Measurements from ENCODE around the gene FZD8. TPM values are rescaled to one million over a fixed set of nuclear protein-coding genes. Genes with fewer than 3 reads are reported as not detected.

The FZD8 gene
- total and polyA plus RNA-seq, 4 donors, result 6.5 to 20.8 (median 7.6) TPM

DNA sequence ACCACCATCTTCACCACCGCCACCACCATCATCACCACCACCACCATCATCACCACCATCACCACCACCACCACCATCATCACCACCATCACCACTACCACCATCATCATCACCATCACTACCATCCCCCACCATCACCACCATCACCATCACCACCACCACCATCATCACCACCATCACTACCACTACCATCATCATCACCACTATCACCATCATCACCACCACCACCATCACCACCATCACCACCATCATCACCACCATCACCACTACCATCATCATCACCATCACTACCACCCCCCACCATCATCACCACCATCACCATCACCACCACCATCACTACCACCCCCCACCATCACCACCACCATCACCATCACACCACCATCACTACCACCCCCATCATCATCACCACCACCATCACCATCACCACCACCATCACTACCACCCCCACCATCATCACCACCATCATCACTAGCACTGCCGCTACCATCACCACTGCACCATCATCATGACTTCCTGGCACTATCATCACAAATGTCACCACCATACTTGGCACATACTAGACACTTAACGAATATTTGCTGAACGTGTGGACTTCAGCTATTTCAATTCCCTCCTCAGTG, 25.3 kb upstream of the FZD8 start:
- H3K4me1 ChIP-seq (ENCODE audit: control insufficient read depth in 5 of 5, insufficient read depth in 5 of 5, low read length in 5 of 5), result no peaks in the 10 kb centered on the region
- TF ChIP-seq, protein P1, sequence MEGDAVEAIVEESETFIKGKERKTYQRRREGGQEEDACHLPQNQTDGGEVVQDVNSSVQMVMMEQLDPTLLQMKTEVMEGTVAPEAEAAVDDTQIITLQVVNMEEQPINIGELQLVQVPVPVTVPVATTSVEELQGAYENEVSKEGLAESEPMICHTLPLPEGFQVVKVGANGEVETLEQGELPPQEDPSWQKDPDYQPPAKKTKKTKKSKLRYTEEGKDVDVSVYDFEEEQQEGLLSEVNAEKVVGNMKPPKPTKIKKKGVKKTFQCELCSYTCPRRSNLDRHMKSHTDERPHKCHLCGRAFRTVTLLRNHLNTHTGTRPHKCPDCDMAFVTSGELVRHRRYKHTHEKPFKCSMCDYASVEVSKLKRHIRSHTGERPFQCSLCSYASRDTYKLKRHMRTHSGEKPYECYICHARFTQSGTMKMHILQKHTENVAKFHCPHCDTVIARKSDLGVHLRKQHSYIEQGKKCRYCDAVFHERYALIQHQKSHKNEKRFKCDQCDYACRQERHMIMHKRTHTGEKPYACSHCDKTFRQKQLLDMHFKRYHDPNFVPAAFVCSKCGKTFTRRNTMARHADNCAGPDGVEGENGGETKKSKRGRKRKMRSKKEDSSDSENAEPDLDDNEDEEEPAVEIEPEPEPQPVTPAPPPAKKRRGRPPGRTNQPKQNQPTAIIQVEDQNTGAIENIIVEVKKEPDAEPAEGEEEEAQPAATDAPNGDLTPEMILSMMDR (IDR thresholded peaks at IDR 0.05; ENCODE audit: control extremely low read depth, extremely low read depth), result no peak
- no peak for ATAC-seq (ENCODE audit: insufficient read depth, low FRiP score)
- DNase-seq, result no peak
- H3K4me3 ChIP-seq, result no peak overlapping the region
- WGBS, 2 donors, result 85 to 86% methylated on average over 4 of the region's 4 CpGs
- H3K27me3 ChIP-seq (ENCODE audit: control insufficient read depth in 3 of 3, insufficient read depth in 3 of 3, low read length in 2 of 3), result no peaks in the 10 kb centered on the region
- no peak overlapping the region for H3K27ac ChIP-seq (ENCODE audit: low read depth in 1 of 2, low read length in 1 of 2)
- no peaks in the 10 kb centered on the region for H3K36me3 ChIP-seq (ENCODE audit: control insufficient read depth in 4 of 4, insufficient read depth in 4 of 4, low read length in 4 of 4)
- peaks cover 0 to 4% (median 0%) of the 10 kb centered on the region in 4 donors for H3K9me3 ChIP-seq (ENCODE audit: control insufficient read depth in 4 of 4, insufficient read depth in 3 of 4, low read length in 3 of 4)
- no peak overlapping the region for H3K9ac ChIP-seq (ENCODE audit: insufficient read depth in 1 of 2, low read length in 2 of 2)

DNA sequence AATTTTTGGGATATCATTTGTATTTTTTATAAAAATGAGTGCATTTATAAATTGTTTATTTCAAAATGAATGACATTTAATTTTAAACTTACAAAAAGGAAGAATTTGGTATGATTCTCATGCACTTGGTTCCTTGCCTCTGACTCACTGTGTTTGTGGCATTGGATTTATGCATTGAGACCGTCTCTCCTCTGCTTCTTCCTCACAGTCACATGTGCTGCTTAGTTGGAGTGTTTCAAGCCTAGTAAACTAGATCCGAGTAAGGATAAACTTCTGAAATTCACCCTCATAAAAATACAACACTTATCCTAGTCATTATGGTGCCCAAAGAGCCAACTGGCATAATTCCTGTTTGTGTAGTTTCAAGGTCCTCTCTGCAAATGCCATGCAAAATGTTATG, 19.1 kb upstream of the FZD8 start:
- H3K27me3 ChIP-seq (ENCODE audit: control insufficient read depth in 3 of 3, insufficient read depth in 3 of 3, low read length in 2 of 3), result peaks cover 0 to 2% (median 0%) of the 10 kb centered on the region in 3 donors
- peaks cover 0 to 1% (median 0%) of the 10 kb centered on the region in 4 donors for H3K9me3 ChIP-seq (ENCODE audit: control insufficient read depth in 4 of 4, insufficient read depth in 3 of 4, low read length in 3 of 4)
- H3K9ac ChIP-seq (ENCODE audit: insufficient read depth in 1 of 2, low read length in 2 of 2), result no peak overlapping the region
- no peak overlapping the region for H3K4me3 ChIP-seq
- H3K27ac ChIP-seq (ENCODE audit: low read depth in 1 of 2, low read length in 1 of 2), result no peak overlapping the region
- H3K36me3 ChIP-seq (ENCODE audit: control insufficient read depth in 4 of 4, insufficient read depth in 4 of 4, low read length in 4 of 4), result no peaks in the 10 kb centered on the region
- TF ChIP-seq, protein P1 (IDR thresholded peaks at IDR 0.05; ENCODE audit: control extremely low read depth, extremely low read depth), result no peak
- ATAC-seq (ENCODE audit: insufficient read depth, low FRiP score), result no peak
- no peaks in the 10 kb centered on the region for H3K4me1 ChIP-seq (ENCODE audit: control insufficient read depth in 5 of 5, insufficient read depth in 5 of 5, low read length in 5 of 5)
- WGBS, 2 donors, result 74 to 78% methylated on average over 2 of the region's 2 CpGs
- DNase-seq, result no peak

DNA sequence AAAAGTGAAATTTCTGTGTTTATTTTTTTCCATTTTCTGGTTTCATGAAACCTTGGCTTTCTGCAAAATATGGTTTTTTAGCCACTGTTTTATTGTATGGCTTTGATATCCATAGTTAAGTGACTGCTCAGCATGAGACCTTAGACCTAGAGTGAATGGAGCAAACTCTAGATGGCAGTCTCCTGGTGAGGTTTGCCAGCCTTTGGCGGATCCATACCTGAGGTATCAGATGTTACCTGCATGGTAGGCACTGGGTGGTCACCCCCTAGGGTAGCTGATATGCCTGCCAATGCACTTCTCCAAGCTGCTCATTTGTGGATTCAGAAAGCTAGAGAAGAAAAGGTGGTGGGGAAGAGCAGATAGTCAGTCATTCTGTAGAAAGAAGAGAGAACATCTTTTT, 17.4 kb upstream of the FZD8 start:
- H3K36me3 ChIP-seq (ENCODE audit: control insufficient read depth in 4 of 4, insufficient read depth in 4 of 4, low read length in 4 of 4), result no peaks in the 10 kb centered on the region
- H3K4me1 ChIP-seq (ENCODE audit: control insufficient read depth in 5 of 5, insufficient read depth in 5 of 5, low read length in 5 of 5), result no peaks in the 10 kb centered on the region
- H3K4me3 ChIP-seq, result no peak overlapping the region
- peaks cover 0 to 1% (median 0%) of the 10 kb centered on the region in 4 donors for H3K9me3 ChIP-seq (ENCODE audit: control insufficient read depth in 4 of 4, insufficient read depth in 3 of 4, low read length in 3 of 4)
- H3K9ac ChIP-seq (ENCODE audit: insufficient read depth in 1 of 2, low read length in 2 of 2), result no peak overlapping the region
- H3K27me3 ChIP-seq (ENCODE audit: control insufficient read depth in 3 of 3, insufficient read depth in 3 of 3, low read length in 2 of 3), result peaks cover 0 to 2% (median 0%) of the 10 kb centered on the region in 3 donors
- H3K27ac ChIP-seq (ENCODE audit: low read depth in 1 of 2, low read length in 1 of 2), result no peak overlapping the region
- ATAC-seq (ENCODE audit: insufficient read depth, low FRiP score) (no peak), DNase-seq (no peak)
- WGBS, 2 donors, result 90 to 95% methylated on average over 1 of the region's 1 CpG
- TF ChIP-seq, protein P1 (IDR thresholded peaks at IDR 0.05; ENCODE audit: control extremely low read depth, extremely low read depth), result no peak

DNA sequence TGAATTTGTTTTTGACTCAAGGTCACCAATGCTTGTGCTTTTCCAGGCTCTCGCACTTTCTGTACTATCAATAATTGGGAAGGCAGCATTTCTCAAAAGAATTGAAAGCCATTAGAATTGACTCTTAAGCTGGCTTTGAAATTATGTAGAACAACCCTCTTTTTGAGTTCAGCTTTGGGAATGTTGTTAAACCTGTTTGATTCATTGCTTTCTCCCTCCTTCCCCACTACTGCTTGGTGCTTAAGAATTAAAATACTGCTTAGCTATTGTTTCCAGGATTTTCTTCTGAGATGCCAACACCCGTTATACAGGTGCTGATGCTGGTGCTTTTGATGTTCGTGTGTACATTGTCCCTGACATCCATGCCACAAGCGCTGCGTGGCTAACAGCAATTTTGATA, 15.5 kb upstream of the FZD8 start:
- Histone ChIP-seq H3K4me3 (no peak overlapping the region), H3K36me3 (ENCODE audit: control insufficient read depth in 4 of 4, insufficient read depth in 4 of 4, low read length in 4 of 4) (no peaks in the 10 kb centered on the region), H3K9me3 (ENCODE audit: control insufficient read depth in 4 of 4, insufficient read depth in 3 of 4, low read length in 3 of 4) (peaks cover 0 to 1% (median 0%) of the 10 kb centered on the region in 4 donors), H3K4me1 (ENCODE audit: control insufficient read depth in 5 of 5, insufficient read depth in 5 of 5, low read length in 5 of 5) (no peaks in the 10 kb centered on the region), H3K27ac (ENCODE audit: low read depth in 1 of 2, low read length in 1 of 2) (no peak overlapping the region), H3K27me3 (ENCODE audit: control insufficient read depth in 3 of 3, insufficient read depth in 3 of 3, low read length in 2 of 3) (peaks cover 0 to 3% (median 2%) of the 10 kb centered on the region in 3 donors), H3K9ac (ENCODE audit: insufficient read depth in 1 of 2, low read length in 2 of 2) (no peak overlapping the region)
- no peak for ATAC-seq (ENCODE audit: insufficient read depth, low FRiP score)
- DNase-seq, result peak in 2 of 3 donors; percentile 39 to 65
- 78 to 79% methylated on average over 5 of the region's 5 CpGs for WGBS, 2 donors
- TF ChIP-seq, protein P1 (IDR thresholded peaks at IDR 0.05; ENCODE audit: control extremely low read depth, extremely low read depth), result no peak

All from lung (tissue), 12 donors.